ENCODE data around the gene ANKZF1. TPM values are rescaled to one million over a fixed set of nuclear protein-coding genes. Genes with fewer than 3 reads are reported as not detected.

Gene ANKZF1
- total and polyA plus RNA-seq, 7 experiments from 2014 or later, result 29.7 to 287 (median 135) TPM

Other genes with a start within 250 kb of the ANKZF1 start
- gene FEV, start 244.6 kb upstream of the ANKZF1 start, total RNA-seq, result not detected
- gene FEV, start 244.6 kb upstream of the ANKZF1 start, polyA plus RNA-seq, result not detected
- not detected for gene CRYBA2, start 236.4 kb upstream of the ANKZF1 start, total RNA-seq
- gene CRYBA2, start 236.4 kb upstream of the ANKZF1 start, polyA plus RNA-seq, result not detected
- gene CFAP65, start 188.3 kb upstream of the ANKZF1 start, total RNA-seq, result not detected
- not detected for gene CFAP65, start 188.3 kb upstream of the ANKZF1 start, polyA plus RNA-seq
- under 1 TPM in 2 of 5 experiments, not detected in 3; 0.17 to 0.24 TPM for gene IHH, start 168.9 kb upstream of the ANKZF1 start, total RNA-seq
- not detected for gene IHH, start 168.9 kb upstream of the ANKZF1 start, polyA plus RNA-seq
- gene NHEJ1, start 69.0 kb upstream of the ANKZF1 start, total RNA-seq, result 10 to 100 TPM; 11.4 to 24.0 (median 17.9) TPM
- gene NHEJ1, start 69.0 kb upstream of the ANKZF1 start, polyA plus RNA-seq, result 10 to 100 TPM; 24.5 to 32.7 TPM
- gene SLC23A3, start 59.8 kb upstream of the ANKZF1 start, total RNA-seq, result 1 to 10 TPM in 4 of 5 experiments, under 1 TPM in 1; 0.69 to 8.6 (median 3.0) TPM
- gene SLC23A3, start 59.8 kb upstream of the ANKZF1 start, polyA plus RNA-seq, result under 1 TPM in 1 of 2 donors, not detected in 1; 0.08 TPM
- gene CNPPD1, start 52.9 kb upstream of the ANKZF1 start, total RNA-seq, result 10 to 100 TPM; 48.2 to 77.6 (median 64.5) TPM
- gene CNPPD1, start 52.9 kb upstream of the ANKZF1 start, polyA plus RNA-seq, result 10 to 100 TPM; 48.2 to 68.7 TPM
- gene RETREG2, start 51.5 kb upstream of the ANKZF1 start, total RNA-seq, result 100 to 1,000 TPM in 2 of 5 experiments, 10 to 100 TPM in 3; 70.2 to 124 (median 90.9) TPM
- gene RETREG2, start 51.5 kb upstream of the ANKZF1 start, polyA plus RNA-seq, result 10 to 100 TPM; 58.5 to 62.4 TPM
- gene ZFAND2B, start 23.0 kb upstream of the ANKZF1 start, total RNA-seq, result 10 to 100 TPM; 50.1 to 79.5 (median 71.3) TPM
- 10 to 100 TPM; 72.4 to 90.7 TPM for gene ZFAND2B, start 23.0 kb upstream of the ANKZF1 start, polyA plus RNA-seq
- gene ABCB6, start 10.8 kb upstream of the ANKZF1 start, total RNA-seq, result 10 to 100 TPM in 2 of 5 experiments, 1 to 10 TPM in 3; 4.1 to 30.2 (median 8.3) TPM
- gene ABCB6, start 10.8 kb upstream of the ANKZF1 start, polyA plus RNA-seq, result 1 to 10 TPM in 1 of 2 donors, under 1 TPM in 1; 0.66 to 3.2 TPM
- gene ATG9A, start 170 bp upstream of the ANKZF1 start, total RNA-seq, result 10 to 100 TPM; 52.6 to 66.0 (median 60.9) TPM
- gene ATG9A, start 170 bp upstream of the ANKZF1 start, polyA plus RNA-seq, result 10 to 100 TPM; 14.0 to 40.0 TPM
- 1 to 10 TPM; 1.9 to 4.5 (median 2.7) TPM for gene GLB1L, start 15.6 kb downstream of the ANKZF1 start, total RNA-seq
- 1 to 10 TPM; 1.6 to 2.1 TPM for gene GLB1L, start 15.6 kb downstream of the ANKZF1 start, polyA plus RNA-seq
- 10 to 100 TPM; 17.4 to 35.0 (median 21.8) TPM for gene STK16, start 15.7 kb downstream of the ANKZF1 start, total RNA-seq
- 10 to 100 TPM; 18.8 to 24.4 TPM for gene STK16, start 15.7 kb downstream of the ANKZF1 start, polyA plus RNA-seq
- not detected for gene TUBA4B, start 23.4 kb downstream of the ANKZF1 start, total RNA-seq
- gene TUBA4B, start 23.4 kb downstream of the ANKZF1 start, polyA plus RNA-seq, result not detected
- gene TUBA4A, start 24.1 kb downstream of the ANKZF1 start, total RNA-seq, result 100 to 1,000 TPM in 3 of 5 experiments, 10 to 100 TPM in 2; 82.9 to 260 (median 183) TPM
- 100 to 1,000 TPM; 145 to 336 TPM for gene TUBA4A, start 24.1 kb downstream of the ANKZF1 start, polyA plus RNA-seq
- 100 to 1,000 TPM in 4 of 5 experiments, 10 to 100 TPM in 1; 50.8 to 134 (median 113) TPM for gene DNAJB2, start 49.6 kb downstream of the ANKZF1 start, total RNA-seq
- gene DNAJB2, start 49.6 kb downstream of the ANKZF1 start, polyA plus RNA-seq, result 1 to 10 TPM; 6.7 to 7.7 TPM
- under 1 TPM in 1 of 5 experiments, not detected in 4; 0.48 TPM for gene PTPRN, start 79.6 kb downstream of the ANKZF1 start, total RNA-seq
- gene PTPRN, start 79.6 kb downstream of the ANKZF1 start, polyA plus RNA-seq, result not detected
- not detected for gene RESP18, start 102.9 kb downstream of the ANKZF1 start, total RNA-seq
- not detected for gene RESP18, start 102.9 kb downstream of the ANKZF1 start, polyA plus RNA-seq
- gene DNPEP, start 158.1 kb downstream of the ANKZF1 start, total RNA-seq, result 100 to 1,000 TPM in 1 of 5 experiments, 10 to 100 TPM in 4; 72.3 to 115 (median 73.9) TPM
- gene DNPEP, start 158.1 kb downstream of the ANKZF1 start, polyA plus RNA-seq, result 10 to 100 TPM; 57.5 to 61.2 TPM
- gene DES, start 188.6 kb downstream of the ANKZF1 start, total RNA-seq, result 1 to 10 TPM in 1 of 5 experiments, not detected in 4; 1.5 TPM
- not detected for gene DES, start 188.6 kb downstream of the ANKZF1 start, polyA plus RNA-seq
- 10 to 100 TPM in 4 of 5 experiments, under 1 TPM in 1; 0.41 to 23.2 (median 15.0) TPM for gene SPEG, start 205.0 kb downstream of the ANKZF1 start, total RNA-seq
- under 1 TPM; 0.26 to 0.76 TPM for gene SPEG, start 205.0 kb downstream of the ANKZF1 start, polyA plus RNA-seq

Measured in naive thymus-derived CD4-positive, alpha-beta T cell (primary cell).